Measurements from ENCODE around the gene DUSP1. TPM values are rescaled to one million over a fixed set of nuclear protein-coding genes. Genes with fewer than 3 reads are reported as not detected.
A peak's percentile ranks its signal among the peaks of the same experiment; 100 is the strongest.

DUSP1 gene
- total and polyA plus RNA-seq, 10 of the 15 experiments (the other 5 are each of a cell fraction or from before 2014, with no cell fraction given) = 1.4 to 6.2 (median 3.9) TPM

DNA sequence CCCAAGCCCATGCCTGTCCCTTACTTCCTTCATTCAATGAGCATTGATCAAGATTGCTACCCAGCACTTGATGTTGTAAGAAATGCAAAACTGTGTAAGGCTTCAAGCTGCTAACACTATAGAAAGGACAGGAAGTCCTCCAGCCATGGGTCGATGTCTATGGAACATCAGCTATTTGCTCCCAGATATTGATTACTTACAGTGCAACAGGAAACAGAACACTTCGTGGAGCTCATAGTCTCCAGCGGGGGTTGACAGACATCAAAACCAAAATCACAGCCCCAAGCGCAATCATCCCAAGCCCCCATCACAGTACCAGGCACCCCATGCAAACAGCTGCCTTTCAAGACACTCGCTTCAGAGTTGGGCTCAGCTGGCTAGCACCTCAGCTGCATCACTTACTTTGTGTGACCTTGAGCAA lies 26.8 kb upstream of the DUSP1 start:
- no peak for FAIRE-seq

More for the DNA sequence above, 26.8 kb upstream of the DUSP1 start:
- RAD21 ChIA-PET (ENCODE audit: unreplicated experiment) = interaction anchor here (1.0 to 1.5 kb wide), 3 partner anchors 10 to 33 kb away, joined by 4 to 6 read pairs (median 5); no protein-coding TSS in a partner anchor
- Histone ChIP-seq H4K20me1 (ENCODE audit: control insufficient read depth, insufficient read depth) (no peaks in the 10 kb centered on the region), H3K27ac (ENCODE audit: control insufficient read depth, insufficient read depth) (no peak overlapping the region), H3K4me1 (ENCODE audit: control insufficient read depth, insufficient read depth, low read length) (peaks cover 25% of the 10 kb centered on the region), H2AFZ (ENCODE audit: control insufficient read depth, low read depth, low read length) (peak overlapping the region; percentile 68), H3K4me3 (no peak overlapping the region), H3K9ac (ENCODE audit: control insufficient read depth, insufficient read depth, low read length) (peak overlapping the region; percentile 34; the same call in 1 of the 2 replicates), H3K27me3 (replicated peaks in 1 of 2; ENCODE audit: control insufficient read depth in 2 of 2, insufficient read depth in 2 of 2, low read length in 1 of 2) (no peaks in the 10 kb centered on the region), H3K9me3 (replicated peaks; ENCODE audit: control insufficient read depth, insufficient read depth, low read length) (peaks cover 5% of the 10 kb centered on the region; the same call in 2 of the 3 replicates), H3K36me3 (ENCODE audit: control insufficient read depth in 2 of 2, insufficient read depth in 2 of 2, low read length in 1 of 2) (no peaks in the 10 kb centered on the region), H3K79me2 (ENCODE audit: control insufficient read depth, insufficient read depth, low read length) (no peaks in the 10 kb centered on the region), H3K4me2 (ENCODE audit: control insufficient read depth, insufficient read depth) (peak overlapping the region; percentile 64)
- ATAC-seq (peak; percentile 42; the same call in 1 of the 3 replicates), DNase-seq (ENCODE audit: low read depth, low spot score) (no peak)
- SMC1A ChIA-PET (ENCODE audit: uncharacterized antibody, unreplicated experiment) = interaction anchor here (0.8 to 1.1 kb wide), 3 partner anchors 8 to 28 kb away, joined by 3 to 4 read pairs (median 3); no protein-coding TSS in a partner anchor
- CTCF ChIA-PET = interaction anchor here (0.9 to 1.6 kb wide), 7 partner anchors 10 to 135 kb away, joined by 3 to 8 read pairs (median 3); no protein-coding TSS in a partner anchor
- no TSS peak for BruUV-seq (replicated peaks)
- POLR2A ChIA-PET = interaction anchor here (0.8 to 1.6 kb wide), 4 partner anchors 9 to 25 kb away, joined by 3 to 8 read pairs (median 4); no protein-coding TSS in a partner anchor
- in situ Hi-C loops (cut with MboI) (no loop called here), intact Hi-C loops (cut with micrococcal nuclease; ENCODE audit: unreplicated experiment) (no loop called here)
- TF ChIP-seq PAX8 (IDR thresholded peaks at IDR 0.05) (no peak), GABPA (IDR thresholded peaks at IDR 0.05; ENCODE audit: low read depth) (no peak), ZNF207 (IDR thresholded peaks at IDR 0.05; ENCODE audit: borderline replicate concordance) (no peak), LARP7 (IDR thresholded peaks at IDR 0.05) (no peak), NFYB (IDR thresholded peaks at IDR 0.05; ENCODE audit: insufficient read depth, low read depth, low read length) (no peak), FOXK2 (IDR thresholded peaks at IDR 0.05) (no peak), KLF5 (IDR thresholded peaks at IDR 0.05; ENCODE audit: partially characterized antibody) (no peak), RB1 (IDR thresholded peaks at IDR 0.05; ENCODE audit: borderline replicate concordance) (no peak), RFX5 (IDR thresholded peaks at IDR 0.05; ENCODE audit: low read depth, low read length) (no peak), YY1 (IDR thresholded peaks at IDR 0.05; ENCODE audit: low read depth, low read length) (no peak)
- TF ChIP-seq, protein P1, sequence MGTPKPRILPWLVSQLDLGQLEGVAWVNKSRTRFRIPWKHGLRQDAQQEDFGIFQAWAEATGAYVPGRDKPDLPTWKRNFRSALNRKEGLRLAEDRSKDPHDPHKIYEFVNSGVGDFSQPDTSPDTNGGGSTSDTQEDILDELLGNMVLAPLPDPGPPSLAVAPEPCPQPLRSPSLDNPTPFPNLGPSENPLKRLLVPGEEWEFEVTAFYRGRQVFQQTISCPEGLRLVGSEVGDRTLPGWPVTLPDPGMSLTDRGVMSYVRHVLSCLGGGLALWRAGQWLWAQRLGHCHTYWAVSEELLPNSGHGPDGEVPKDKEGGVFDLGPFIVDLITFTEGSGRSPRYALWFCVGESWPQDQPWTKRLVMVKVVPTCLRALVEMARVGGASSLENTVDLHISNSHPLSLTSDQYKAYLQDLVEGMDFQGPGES (IDR thresholded peaks at IDR 0.05) = no peak
- TF ChIP-seq, protein P2, sequence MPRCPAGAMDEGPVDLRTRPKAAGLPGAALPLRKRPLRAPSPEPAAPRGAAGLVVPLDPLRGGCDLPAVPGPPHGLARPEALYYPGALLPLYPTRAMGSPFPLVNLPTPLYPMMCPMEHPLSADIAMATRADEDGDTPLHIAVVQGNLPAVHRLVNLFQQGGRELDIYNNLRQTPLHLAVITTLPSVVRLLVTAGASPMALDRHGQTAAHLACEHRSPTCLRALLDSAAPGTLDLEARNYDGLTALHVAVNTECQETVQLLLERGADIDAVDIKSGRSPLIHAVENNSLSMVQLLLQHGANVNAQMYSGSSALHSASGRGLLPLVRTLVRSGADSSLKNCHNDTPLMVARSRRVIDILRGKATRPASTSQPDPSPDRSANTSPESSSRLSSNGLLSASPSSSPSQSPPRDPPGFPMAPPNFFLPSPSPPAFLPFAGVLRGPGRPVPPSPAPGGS (IDR thresholded peaks at IDR 0.05; ENCODE audit: borderline replicate concordance, insufficient read depth, low read depth, low read length, poor library complexity, severe bottlenecking) = no peak
- TF ChIP-seq, protein P3, sequence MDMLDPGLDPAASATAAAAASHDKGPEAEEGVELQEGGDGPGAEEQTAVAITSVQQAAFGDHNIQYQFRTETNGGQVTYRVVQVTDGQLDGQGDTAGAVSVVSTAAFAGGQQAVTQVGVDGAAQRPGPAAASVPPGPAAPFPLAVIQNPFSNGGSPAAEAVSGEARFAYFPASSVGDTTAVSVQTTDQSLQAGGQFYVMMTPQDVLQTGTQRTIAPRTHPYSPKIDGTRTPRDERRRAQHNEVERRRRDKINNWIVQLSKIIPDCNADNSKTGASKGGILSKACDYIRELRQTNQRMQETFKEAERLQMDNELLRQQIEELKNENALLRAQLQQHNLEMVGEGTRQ (IDR thresholded peaks at IDR 0.05; ENCODE audit: borderline replicate concordance, low read depth, low read length) = no peak
- 1% methylated on average over 5 of the region's 5 CpGs for WGBS (ENCODE audit: insufficient coverage, insufficient replicate concordance, low lambda C conversion rate, missing lambda C conversion rate)

All from GM12878 (cell line).